Astrocyte of the spinal cord (primary cell): ENCODE data around the gene EIPR1.

Source experiments
- DNase-seq: peaks from one replicate; pipeline ENCODE4 v3.0.0; 2011; ENCODE audit warnings: low read depth, low spot score
- H3K4me3 ChIP-seq: 2 replicates; pipeline ENCODE4 v1.5.1; 2011; ENCODE audit warnings: low read depth, mild to moderate bottlenecking, low read length, moderate library complexity
- CTCF ChIP-seq: IDR thresholded peaks from 2 replicates; pipeline ENCODE4 v1.5.1; 2012; ENCODE audit warnings: low read depth, mild to moderate bottlenecking, low read length, inconsistent platforms
- in situ Hi-C: cut with HindIII; loops from 2 replicates; pipeline ENCODE4 v1.10.0; 2017; ENCODE audit warnings: low sequenced_read_pairs

The EIPR1 gene

DNA sequence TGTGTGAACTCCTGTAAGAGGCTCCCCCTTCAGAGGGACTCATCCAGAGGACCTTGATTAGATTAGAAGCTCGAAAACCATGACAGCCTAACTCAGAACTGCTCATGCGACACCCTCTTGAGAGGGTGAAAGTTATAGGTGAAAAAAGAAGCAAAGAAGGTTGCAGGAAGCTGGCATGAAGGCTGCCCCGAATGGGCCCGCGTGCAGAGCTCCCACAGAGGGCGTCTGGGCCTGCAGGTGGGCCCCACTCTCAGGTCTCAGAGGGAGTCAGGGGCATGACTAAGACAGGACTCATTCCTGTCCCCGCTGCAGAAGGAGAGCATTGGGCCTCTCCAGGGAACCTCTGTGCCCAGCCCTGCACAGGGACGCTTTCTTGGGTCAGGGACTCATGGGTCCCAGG, 235.4 kb downstream of the EIPR1 start:
- H3K4me3 ChIP-seq: no peak overlapping the region
- no peak for TF ChIP-seq CTCF
- DNase-seq: no peak
- in situ Hi-C loops: no loop called here

- H3K4me3 ChIP-seq: no peak overlapping the region
- in situ Hi-C loops: no loop called here
- no peak for TF ChIP-seq CTCF
- DNase-seq: no peak
Measured at GRCh38 chr2:3141696-3142095, 235.9 kb downstream of the EIPR1 start.

DNA sequence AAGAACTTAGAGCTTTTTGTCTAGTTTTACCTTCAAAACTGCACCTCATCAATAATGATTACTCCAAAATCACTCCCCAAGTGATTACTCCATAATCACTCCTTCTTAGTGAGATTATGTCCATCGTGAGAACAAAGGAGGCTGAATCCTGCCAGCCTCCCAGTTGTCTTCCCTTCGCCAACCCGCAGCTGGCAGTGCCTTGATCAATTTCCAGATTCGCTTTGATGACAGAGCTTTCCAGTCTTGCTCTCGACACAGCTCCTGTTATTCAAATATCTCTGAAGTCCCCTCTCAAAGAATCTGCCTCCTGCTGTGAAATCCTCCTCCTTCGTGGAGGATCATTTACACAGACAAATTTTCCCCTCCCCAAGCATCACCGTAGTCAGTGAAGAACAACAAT, 237.7 kb downstream of the EIPR1 start:
- H3K4me3 ChIP-seq: no peak overlapping the region
- in situ Hi-C loops: no loop called here
- no peak for DNase-seq
- TF ChIP-seq CTCF: no peak
